NCI-H146 (cell line): ENCODE measurements around the gene TXK.

ENCODE experiments used
- DNase-seq: peaks from one replicate; lab custom pipeline; 2025; lab: John Stamatoyannopoulos, UW

TXK gene

GRCh38 chr4:48103483-48104139 lies 30.4 kb downstream of the TXK start:
- no peak for DNase-seq

DNA sequence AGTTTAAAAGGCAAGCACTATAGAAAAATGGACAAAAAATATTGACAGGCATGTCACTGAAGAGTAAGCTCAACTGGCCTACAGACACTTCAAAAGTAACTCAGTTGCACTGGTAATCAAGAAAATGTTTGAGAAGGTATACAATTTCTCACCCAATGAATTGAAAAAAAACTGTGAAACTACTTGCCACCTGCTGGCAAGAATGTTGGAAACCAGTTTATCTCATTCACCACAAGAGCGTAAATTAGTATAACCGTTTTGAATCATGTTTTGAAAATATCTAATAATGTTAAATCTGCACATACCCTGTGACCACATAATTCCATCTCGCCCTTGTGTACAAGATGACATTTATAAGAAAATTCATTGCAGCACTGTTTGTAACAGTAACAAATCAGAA lies 31.7 kb downstream of the TXK start:
- DNase-seq: no peak

GRCh38 chr4:48100256-48100655 lies 33.8 kb downstream of the TXK start:
- DNase-seq: no peak

GRCh38 chr4:48095441-48095840 lies 38.6 kb downstream of the TXK start:
- no peak for DNase-seq

DNA sequence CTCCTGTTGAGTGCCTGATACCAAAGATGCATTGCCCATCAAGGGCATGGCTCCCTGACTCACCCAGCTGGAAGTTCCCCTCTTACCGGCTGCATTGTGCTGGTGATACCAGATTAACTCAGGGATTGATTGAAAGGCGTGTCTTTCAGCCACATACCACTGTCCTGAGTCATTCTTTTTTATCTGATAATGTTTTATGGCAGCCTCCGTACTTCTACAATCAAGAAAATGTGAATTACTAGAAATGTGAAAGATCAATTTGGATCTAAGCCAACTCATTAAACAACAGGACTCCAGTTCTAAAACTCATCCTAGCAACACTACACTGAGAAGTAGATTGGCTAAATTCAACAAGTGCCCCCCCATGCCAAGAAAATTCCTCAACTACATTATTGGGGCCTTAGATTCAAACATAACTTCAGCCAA lies 40.0 kb downstream of the TXK start:
- no peak for DNase-seq

- peak; percentile 50 for DNase-seq
These were observed 43.4 kb downstream of the TXK start for GRCh38 chr4:48090621-48091020.

GRCh38 chr4:48085821-48086589 lies 48.0 kb downstream of the TXK start:
- DNase-seq: no peak

DNA sequence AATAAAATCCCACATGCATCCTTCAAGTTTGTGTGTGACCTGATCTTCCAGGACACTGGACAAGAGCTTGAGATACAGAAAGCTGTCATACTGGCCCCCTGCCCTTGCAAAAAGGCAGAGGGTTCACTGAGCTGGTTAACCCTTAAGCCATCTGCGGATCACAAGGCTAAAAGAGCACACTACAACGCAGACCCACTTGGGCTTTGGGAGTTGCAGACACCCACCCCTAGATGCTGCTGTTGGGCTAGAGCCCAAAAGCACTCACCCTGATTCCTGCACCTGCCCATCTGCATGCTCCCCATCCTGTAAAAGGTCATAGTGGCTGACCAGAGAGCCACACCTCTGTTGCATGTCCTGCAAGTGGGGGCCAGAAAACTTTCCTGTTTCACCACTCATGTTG lies 51.1 kb downstream of the TXK start:
- DNase-seq: no peak

- no peak for DNase-seq
These were observed 52.9 kb downstream of the TXK start for GRCh38 chr4:48081196-48081595.

- peak; percentile 24 for DNase-seq
These were observed 54.1 kb downstream of the TXK start for GRCh38 chr4:48079972-48080391.

- DNase-seq: no peak
These were observed 55.0 kb downstream of the TXK start for GRCh38 chr4:48078862-48079655.

- no peak for DNase-seq
These were observed 55.6 kb downstream of the TXK start for GRCh38 chr4:48078425-48078824.

GRCh38 chr4:48074657-48075056 lies 59.4 kb downstream of the TXK start:
- DNase-seq: no peak

DNA sequence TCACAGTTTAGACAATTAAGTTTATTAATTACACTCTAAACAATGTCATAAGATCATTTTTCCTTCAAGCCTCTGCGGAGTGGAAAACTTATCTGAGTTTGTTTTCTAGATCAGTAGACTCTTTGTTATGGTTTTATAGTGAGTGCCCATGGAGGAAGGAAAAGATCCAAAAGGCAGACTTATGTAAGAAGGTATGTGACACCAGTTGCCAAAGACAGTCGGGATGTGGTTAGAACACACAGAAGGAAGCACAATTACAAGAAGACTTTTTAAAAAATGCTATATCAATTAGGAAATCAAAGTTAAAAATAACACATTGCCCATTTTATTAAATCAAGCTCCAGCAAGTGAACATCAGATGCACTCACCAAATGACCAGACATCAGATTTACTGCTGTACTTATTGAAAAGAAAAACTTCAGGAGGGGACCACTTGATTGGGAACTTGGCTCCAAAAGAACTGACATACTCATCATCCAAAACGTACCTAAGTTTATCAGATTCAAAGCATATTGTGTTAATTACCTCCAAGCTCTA lies 60.4 kb downstream of the TXK start:
- DNase-seq: no peak

GRCh38 chr4:48071191-48071590 lies 62.9 kb downstream of the TXK start:
- DNase-seq: no peak

GRCh38 chr4:48069026-48069425 lies 65.0 kb downstream of the TXK start:
- no peak for DNase-seq

- no peak for DNase-seq
These were observed 65.9 kb downstream of the TXK start for GRCh38 chr4:48068182-48068581.

DNA sequence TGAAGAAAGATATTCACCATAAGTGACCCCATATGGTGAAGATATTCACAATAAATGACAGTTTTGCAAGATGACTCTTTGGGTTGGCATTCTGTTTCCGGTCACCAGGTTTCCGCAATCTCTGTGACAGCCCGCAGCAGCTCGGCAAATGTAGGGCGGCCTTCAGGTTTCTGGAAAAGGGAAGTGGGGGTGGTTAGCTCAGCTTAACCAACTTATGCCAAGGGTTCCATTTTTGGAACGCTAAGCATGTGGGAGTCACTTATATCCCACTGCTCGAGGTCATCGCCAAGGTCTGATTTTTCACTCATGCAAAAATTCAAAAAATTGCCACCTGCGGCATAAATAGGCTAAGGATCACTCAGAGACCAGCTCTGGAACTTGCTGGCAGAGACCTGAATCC lies 66.5 kb downstream of the TXK start:
- DNase-seq: no peak

DNA sequence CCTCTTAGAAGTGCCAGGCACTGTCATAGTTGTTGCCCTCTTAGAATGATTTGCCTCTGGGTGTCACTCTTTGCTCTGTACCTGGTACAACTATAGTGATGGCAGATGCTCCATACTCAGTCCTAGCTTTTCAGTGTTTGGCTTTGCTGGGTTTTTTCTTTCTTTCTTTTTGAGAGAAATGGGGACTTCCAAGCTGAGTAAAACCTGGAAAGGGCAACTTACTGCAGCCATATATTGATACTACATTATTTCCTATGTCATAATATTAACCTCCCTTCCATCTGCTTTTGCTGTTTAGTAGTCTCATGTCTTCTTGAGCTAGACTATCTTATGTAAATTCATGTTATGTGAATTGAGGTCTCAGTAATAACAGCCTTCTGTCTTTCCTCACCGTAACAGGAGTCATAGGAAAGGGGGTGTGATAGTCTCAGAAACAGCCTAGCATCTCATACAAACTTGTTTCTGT lies 68.4 kb downstream of the TXK start:
- no peak for DNase-seq

- DNase-seq: no peak
These were observed 69.7 kb downstream of the TXK start for GRCh38 chr4:48064349-48064748.

DNA sequence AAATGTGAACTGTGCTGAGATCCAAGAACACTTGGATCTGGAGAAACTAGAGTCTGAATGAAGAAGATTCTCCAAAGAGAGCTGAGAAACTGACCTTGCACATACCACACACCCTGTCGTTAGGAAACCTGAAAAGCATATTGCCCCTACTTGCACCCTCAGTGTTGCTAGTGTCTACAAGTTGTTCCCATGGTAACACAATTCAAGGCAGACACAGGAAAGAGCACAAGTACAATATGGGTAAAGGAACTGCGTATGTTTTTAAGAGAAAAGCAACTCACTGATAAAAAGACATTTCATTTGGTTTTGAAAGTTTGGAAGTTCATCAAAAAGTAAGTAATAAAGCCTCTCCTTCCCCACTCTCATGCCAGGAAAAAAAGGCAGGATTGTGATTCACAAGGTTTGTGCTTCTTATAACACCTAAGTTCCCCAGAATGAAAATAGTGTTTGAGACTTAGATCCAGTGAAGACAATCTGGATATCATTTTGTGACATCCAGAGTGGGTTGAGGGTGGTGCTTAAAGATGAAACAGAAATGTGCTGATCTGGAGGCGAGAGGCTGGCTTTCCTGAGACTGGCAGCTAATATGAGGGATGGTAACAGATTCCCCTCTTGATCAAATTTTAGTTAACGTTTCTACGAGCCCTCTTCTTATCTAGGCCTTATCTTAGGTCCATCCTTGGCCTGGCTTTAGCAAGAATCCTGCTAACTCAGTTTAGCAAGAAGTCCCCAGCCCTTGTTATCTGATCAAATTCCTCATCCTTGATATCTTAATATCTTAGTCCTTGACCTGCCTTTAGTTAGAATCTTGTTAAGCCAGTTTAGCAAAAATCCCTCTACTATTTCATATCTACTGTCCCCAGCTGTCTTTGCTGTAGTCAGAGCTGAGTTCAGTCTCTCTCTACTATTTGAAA lies 75.2 kb downstream of the TXK start:
- no peak for DNase-seq
